GM10266 (cell line): ENCODE measurements around the gene ALK.

Source experiments
- DNase-seq: peaks from one replicate; pipeline ENCODE4 v3.0.0; 2012; ENCODE audit errors: extremely low spot score
- TF ChIP-seq, protein P1 (sequence below): IDR thresholded peaks from 2 replicates; pipeline ENCODE4 v1.5.1; 2012; ENCODE audit warnings: mild to moderate bottlenecking, low read depth; ENCODE audit not compliant: control insufficient read depth, insufficient read depth; ENCODE audit errors: missing control alignments

The ALK gene

DNA sequence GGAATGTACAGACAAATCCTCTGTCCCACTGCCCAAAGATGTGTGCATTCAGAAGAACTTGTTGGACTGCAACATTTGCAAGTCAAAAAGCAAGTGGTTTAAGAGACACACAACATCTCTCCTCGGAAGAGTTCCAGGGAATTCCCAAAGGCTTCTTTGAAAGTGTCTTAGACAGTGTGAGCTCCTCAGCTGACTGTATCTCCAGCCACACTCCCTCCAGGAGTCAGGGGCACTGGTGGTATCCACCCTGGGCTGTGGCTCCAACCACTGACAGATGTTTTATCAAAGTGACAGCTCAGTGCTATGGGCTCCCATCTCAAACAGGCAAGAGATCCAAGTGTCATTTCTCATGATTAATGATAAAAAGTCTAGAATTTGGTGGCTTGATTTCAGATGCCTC, 48.5 kb downstream of the ALK start:
- TF ChIP-seq, protein P1, sequence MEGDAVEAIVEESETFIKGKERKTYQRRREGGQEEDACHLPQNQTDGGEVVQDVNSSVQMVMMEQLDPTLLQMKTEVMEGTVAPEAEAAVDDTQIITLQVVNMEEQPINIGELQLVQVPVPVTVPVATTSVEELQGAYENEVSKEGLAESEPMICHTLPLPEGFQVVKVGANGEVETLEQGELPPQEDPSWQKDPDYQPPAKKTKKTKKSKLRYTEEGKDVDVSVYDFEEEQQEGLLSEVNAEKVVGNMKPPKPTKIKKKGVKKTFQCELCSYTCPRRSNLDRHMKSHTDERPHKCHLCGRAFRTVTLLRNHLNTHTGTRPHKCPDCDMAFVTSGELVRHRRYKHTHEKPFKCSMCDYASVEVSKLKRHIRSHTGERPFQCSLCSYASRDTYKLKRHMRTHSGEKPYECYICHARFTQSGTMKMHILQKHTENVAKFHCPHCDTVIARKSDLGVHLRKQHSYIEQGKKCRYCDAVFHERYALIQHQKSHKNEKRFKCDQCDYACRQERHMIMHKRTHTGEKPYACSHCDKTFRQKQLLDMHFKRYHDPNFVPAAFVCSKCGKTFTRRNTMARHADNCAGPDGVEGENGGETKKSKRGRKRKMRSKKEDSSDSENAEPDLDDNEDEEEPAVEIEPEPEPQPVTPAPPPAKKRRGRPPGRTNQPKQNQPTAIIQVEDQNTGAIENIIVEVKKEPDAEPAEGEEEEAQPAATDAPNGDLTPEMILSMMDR, result no peak
- no peak for DNase-seq

DNA sequence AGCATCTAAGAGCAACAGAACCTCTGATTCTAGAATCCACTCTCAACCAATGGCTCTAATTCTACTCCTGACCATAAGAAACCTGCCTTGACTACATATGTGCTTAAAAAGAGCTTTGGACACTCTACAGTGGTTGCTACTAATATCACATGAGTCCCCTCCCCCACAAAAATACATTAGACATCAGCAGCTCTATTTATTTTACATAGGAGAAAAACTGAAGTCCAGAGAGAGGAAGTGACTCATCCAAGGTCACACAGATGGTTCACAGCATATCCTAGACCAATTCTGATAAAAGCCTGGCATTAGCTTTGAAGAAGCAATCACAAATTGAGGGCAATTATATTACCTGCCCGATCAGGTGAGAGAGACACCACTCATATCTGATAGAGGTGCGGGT, 49.8 kb downstream of the ALK start:
- TF ChIP-seq, protein P1, result no peak

DNA sequence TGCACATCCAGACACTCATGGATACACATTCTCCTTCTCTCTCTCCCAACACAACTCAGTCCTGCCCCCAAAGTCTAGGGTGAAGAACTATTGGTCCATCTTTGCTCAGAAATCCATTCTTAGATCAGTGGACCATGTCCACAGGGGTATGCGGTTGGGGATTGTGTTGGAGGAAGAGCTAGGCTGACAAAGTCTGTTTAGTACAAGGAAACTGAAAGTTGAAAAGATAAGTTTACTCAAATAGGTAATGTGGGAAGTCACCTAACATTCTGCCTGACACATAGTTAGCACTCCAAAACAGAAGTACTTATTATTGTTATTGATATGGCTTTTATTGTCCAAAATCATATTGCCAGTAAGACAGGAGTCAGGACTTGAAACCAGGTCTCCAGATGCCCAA, 55.9 kb downstream of the ALK start:
- DNase-seq, result no peak
- TF ChIP-seq, protein P1, result no peak

More for the DNA sequence above, 49.8 kb downstream of the ALK start:
- DNase-seq, result no peak

DNA sequence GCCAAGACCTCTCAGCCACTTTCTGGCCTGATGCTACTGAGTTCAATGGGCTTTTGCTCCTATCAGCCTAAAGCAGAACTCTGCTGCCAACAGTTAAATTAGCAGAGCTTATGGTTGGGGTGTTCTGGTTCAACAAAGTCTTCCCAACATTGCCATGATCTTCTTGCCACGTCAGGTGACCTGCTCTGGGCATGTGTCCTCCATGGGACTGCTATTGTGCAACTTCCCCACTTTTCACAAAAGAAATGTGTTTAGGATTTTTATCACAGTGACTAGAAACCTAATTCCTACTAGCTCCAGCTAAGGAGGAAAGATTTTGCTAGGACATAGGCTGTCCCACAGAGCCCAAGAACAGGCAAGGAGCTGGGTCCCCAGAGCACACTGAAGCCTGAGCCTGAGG, 56.4 kb downstream of the ALK start:
- TF ChIP-seq, protein P1, result no peak

DNA sequence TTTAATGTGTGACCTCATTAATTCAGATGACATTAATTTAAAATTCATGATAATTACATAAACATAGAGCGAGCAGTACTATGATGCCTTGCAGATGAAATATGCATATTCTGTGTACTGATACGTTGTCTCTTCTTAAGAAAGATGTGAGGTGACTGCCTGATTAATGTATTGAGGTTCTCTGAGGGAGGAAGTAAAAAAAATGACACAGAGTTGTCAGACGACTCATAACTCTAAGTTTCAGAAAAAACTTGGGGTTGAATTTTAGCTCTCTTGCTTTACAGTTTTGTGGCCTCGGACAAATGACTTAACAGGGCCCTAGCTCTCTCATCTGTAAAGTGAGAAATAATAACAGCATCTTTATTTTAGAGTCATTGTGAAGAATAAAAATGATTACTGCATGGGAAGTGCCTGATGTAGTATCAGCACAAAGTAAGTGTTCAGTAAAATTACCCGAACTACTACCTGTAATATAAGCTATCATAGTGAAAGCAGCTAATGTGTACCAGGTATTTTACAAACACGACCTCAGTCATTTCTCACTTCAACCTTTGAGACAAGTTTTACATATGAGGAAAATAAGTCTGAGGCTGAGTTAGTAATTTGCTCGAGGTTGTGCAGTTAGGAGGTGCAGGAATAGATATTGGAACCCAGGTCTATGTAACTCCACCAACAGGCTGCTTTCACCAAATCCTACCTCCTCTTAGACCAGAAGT, 65.3 kb downstream of the ALK start:
- TF ChIP-seq, protein P1, result no peak
- no peak for DNase-seq

More for the DNA sequence above, 56.4 kb downstream of the ALK start:
- DNase-seq, result no peak

DNA sequence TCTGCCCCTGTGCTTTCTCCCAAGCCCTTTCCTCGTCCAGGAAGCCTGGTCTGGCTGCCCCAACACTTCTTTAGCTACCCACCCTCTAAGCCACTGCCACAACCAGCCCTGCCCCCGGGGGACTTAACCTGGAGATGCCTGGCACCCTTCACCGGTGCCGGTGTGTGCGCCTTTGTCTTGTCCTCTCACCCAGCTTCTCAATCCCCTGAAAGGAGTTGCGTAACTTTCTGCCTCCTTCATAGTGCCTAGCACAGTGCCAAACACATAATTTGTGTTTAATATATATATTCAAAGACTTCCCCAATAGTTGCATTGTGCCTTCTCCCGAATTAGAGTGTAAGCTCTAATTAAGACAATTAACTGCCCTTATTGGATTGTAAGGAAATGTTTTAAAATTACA, 70.6 kb downstream of the ALK start:
- DNase-seq, result no peak

DNA sequence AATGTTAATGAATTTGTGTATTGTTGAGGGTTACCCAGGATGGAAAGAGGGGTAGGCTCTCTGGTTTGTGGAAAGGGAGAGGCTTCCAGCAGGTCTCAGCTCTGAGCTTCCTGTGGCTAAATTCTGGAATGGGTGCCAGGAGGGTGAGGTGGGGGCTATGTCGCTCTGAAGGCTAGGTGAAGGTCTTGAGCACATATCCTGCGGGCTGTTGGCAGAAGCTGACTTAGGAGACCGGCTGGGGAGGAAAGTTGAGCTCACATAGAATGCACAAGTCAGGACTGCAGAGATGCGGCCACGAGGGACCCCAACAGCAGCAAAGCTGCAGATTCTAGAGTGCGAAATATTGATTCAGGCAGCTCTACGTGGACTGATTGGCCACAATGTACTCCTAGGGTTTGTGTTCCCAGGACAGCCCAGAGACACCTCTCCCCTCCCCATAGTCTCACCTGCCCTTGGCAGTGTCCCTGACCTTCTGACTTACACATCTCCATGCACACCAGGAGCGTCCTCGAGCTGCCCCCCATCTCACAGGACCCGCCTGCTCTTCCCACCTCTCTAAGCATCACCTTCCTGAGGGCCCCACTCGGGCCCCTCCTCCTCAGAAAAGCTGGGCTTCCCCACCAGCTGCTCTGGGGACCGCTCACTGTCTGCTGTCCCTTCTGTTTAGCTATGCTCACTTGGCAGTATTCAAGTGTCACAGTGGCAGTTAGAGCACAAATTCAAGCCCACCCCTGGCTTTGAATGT, 72.6 kb downstream of the ALK start:
- no peak for DNase-seq
- TF ChIP-seq, protein P1, result no peak

More for the DNA sequence above, 70.6 kb downstream of the ALK start:
- TF ChIP-seq, protein P1, result no peak
